H1 (cell line): ENCODE data around the gene MARVELD2. TPM values are rescaled to one million over a fixed set of nuclear protein-coding genes. Genes with fewer than 3 reads are reported as not detected.

Experiments used
- CTCF ChIA-PET: fragments of 300-600 bp; sonication (Branson Sonifier 250); formaldehyde crosslinking; loops from one replicate; lab custom pipeline; 2021; ENCODE audit not compliant: partially characterized antibody; lab: Charles Lee
- POLR2A ChIA-PET: fragments of 300-600 bp; sonication (Branson Sonifier 250); formaldehyde crosslinking; loops from one replicate; lab custom pipeline; 2021; ENCODE audit warnings: inconsistent platforms; ENCODE audit not compliant: partially characterized antibody; lab: Charles Lee
- DNase-seq, 2 experiments: peaks; one replicate each; pipeline versions ENCODE4 v3.0.0 to v3.0.0-alpha.2; 2010 to 2022; ENCODE audit warnings: low spot score in 2 of 2, low read depth in 1 of 2, mixed read lengths in 1 of 2
- FAIRE-seq: peaks from 2 replicates; lab custom pipeline; 2011; peaks lifted over from hg19 to GRCh38; lab: Jason Lieb, UNC
- H2AFZ ChIP-seq: 2 replicates; pipeline ENCODE4 v1.8.1; 2012; ENCODE audit warnings: low read length, inconsistent platforms
- H2AK5ac ChIP-seq: 2 replicates; pipeline ENCODE4 v1.6.1; 2013; ENCODE audit warnings: low read depth, low read length
- H2BK120ac ChIP-seq: replicated peaks from 2 replicates; pipeline ENCODE3; 2013; ENCODE audit warnings: low read depth, low read length, inconsistent platforms
- H2BK12ac ChIP-seq: 2 replicates; pipeline ENCODE4 v1.6.1; 2013; ENCODE audit warnings: low read depth, low read length
- H2BK15ac ChIP-seq: 2 replicates; pipeline ENCODE4 v1.6.1; 2013; ENCODE audit warnings: low read length
- H2BK20ac ChIP-seq: 2 replicates; pipeline ENCODE4 v1.6.1; 2013; ENCODE audit warnings: low read length
- H2BK5ac ChIP-seq: 2 replicates; pipeline ENCODE4 v1.6.1; 2013; ENCODE audit warnings: low read depth, low read length
- H3K14ac ChIP-seq: 2 replicates; pipeline ENCODE4 v1.6.1; 2013; ENCODE audit warnings: inconsistent platforms; ENCODE audit not compliant: insufficient read length
- H3K18ac ChIP-seq: 2 replicates; pipeline ENCODE4 v1.6.1; 2013; ENCODE audit warnings: low read length; ENCODE audit errors: extremely low read depth
- H3K23ac ChIP-seq: 2 replicates; pipeline ENCODE4 v1.6.1; 2013; ENCODE audit warnings: inconsistent platforms; ENCODE audit not compliant: insufficient read length
- H3K23me2 ChIP-seq: 2 replicates; pipeline ENCODE4 v1.6.1; 2013; ENCODE audit warnings: low read depth, low read length
- H3K27ac ChIP-seq: 2 replicates; pipeline ENCODE4 v1.6.1; 2011; ENCODE audit warnings: low read depth, low read length, inconsistent platforms
- H3K27me3 ChIP-seq, 4 experiments: replicated peaks in 1 of 4; 1 replicate in 1 of 4; 2 replicates in 3 of 4; pipeline versions ENCODE4 v1.6.1 to v1.8.1; 2011 to 2013; ENCODE audit warnings: low read length in 3 of 4, mild to moderate bottlenecking in 3 of 4, inconsistent platforms in 2 of 4, mixed read lengths in 2 of 4, moderate library complexity in 1 of 4; ENCODE audit not compliant: control insufficient read depth in 3 of 4, insufficient read depth in 3 of 4; ENCODE audit errors: extremely low read depth in 1 of 4
- H3K36me3 ChIP-seq, 4 experiments: 2 replicates each; pipeline versions ENCODE4 v1.6.1 to v1.8.1; 2011 to 2013; ENCODE audit warnings: mild to moderate bottlenecking in 4 of 4, low read length in 3 of 4, moderate library complexity in 2 of 4, control low read depth in 1 of 4, inconsistent platforms in 1 of 4; ENCODE audit not compliant: insufficient read depth in 4 of 4, control insufficient read depth in 2 of 4
- H3K4ac ChIP-seq: replicated peaks from 2 replicates; pipeline ENCODE3; 2013; ENCODE audit warnings: low read length, low read depth, mixed read lengths, inconsistent platforms; ENCODE audit not compliant: insufficient read length
- H3K4me1 ChIP-seq, 4 experiments: replicated peaks in 1 of 4; 1 replicate in 1 of 4; 2 replicates in 3 of 4; pipeline versions ENCODE4 v1.6.1 to v1.8.1; 2011 to 2013; ENCODE audit warnings: low read length in 3 of 4, inconsistent platforms in 2 of 4, mixed read lengths in 1 of 4; ENCODE audit not compliant: insufficient read depth in 4 of 4, control insufficient read depth in 3 of 4
- H3K4me2 ChIP-seq, 2 experiments: 2 replicates each; pipeline versions ENCODE4 v1.6.1 to v1.8.1; 2011 to 2013; ENCODE audit warnings: low read depth in 2 of 2, low read length in 2 of 2, control low read depth in 1 of 2, inconsistent platforms in 1 of 2, mild to moderate bottlenecking in 1 of 2; ENCODE audit not compliant: insufficient read depth in 1 of 2
- H3K4me3 ChIP-seq, 4 experiments: fragments of 200-600, 300-600 bp in 1 of 4; sonication (generic), shearing (Covaris generic), sonication (Bioruptor Twin) in 1 of 4; 2 replicates each; pipeline versions ENCODE4 v1.5.1 to v1.8.1; 2011 to 2016; ENCODE audit warnings: low read length in 4 of 4, low read depth in 3 of 4, control low read depth in 2 of 4, inconsistent platforms in 2 of 4, mild to moderate bottlenecking in 2 of 4, mixed read lengths in 1 of 4, moderate library complexity in 1 of 4; ENCODE audit not compliant: insufficient read depth in 2 of 4; ENCODE audit errors: extremely low read depth in 1 of 4
- H3K56ac ChIP-seq: replicated peaks from 2 replicates; pipeline ENCODE3; 2013; ENCODE audit warnings: low read depth, mild to moderate bottlenecking, mixed read lengths, low read length, inconsistent platforms; ENCODE audit not compliant: insufficient read length
- H3K79me1 ChIP-seq: 2 replicates; pipeline ENCODE4 v1.6.1; 2013; ENCODE audit warnings: low read depth, low read length, control low read depth
- H3K79me2 ChIP-seq, 2 experiments: 2 replicates each; pipeline versions ENCODE4 v1.6.1 to v1.8.1; 2012 to 2013; ENCODE audit warnings: low read length in 2 of 2, mild to moderate bottlenecking in 2 of 2, inconsistent platforms in 1 of 2; ENCODE audit not compliant: insufficient read depth in 2 of 2, control insufficient read depth in 1 of 2
- H3K9ac ChIP-seq, 4 experiments: replicated peaks in 1 of 4; 1 replicate in 1 of 4; 2 replicates in 3 of 4; pipeline versions ENCODE4 v1.6.1 to v1.8.1; 2011 to 2013; ENCODE audit warnings: low read depth in 3 of 4, low read length in 3 of 4, control low read depth in 2 of 4, mild to moderate bottlenecking in 2 of 4, moderate library complexity in 2 of 4, inconsistent platforms in 1 of 4; ENCODE audit errors: extremely low read depth in 1 of 4
- H3K9me3 ChIP-seq, 2 experiments: 2 replicates each; pipeline versions ENCODE4 v1.6.1 to v1.8.1; 2012 to 2013; ENCODE audit warnings: mild to moderate bottlenecking in 2 of 2, moderate library complexity in 2 of 2, control low read depth in 1 of 2, inconsistent platforms in 1 of 2, low read depth in 1 of 2, low read length in 1 of 2, mixed read lengths in 1 of 2; ENCODE audit not compliant: insufficient read depth in 2 of 2
- H4K20me1 ChIP-seq, 2 experiments: replicated peaks in 1 of 2; 2 replicates each; pipeline versions ENCODE3 to v1.8.1; 2011 to 2013; ENCODE audit warnings: inconsistent platforms in 2 of 2, low read length in 2 of 2, mild to moderate bottlenecking in 1 of 2; ENCODE audit not compliant: insufficient read depth in 2 of 2, control insufficient read depth in 1 of 2
- H4K5ac ChIP-seq: 2 replicates; pipeline ENCODE4 v1.6.1; 2013; ENCODE audit warnings: low read length, low read depth, mixed read lengths, inconsistent platforms; ENCODE audit not compliant: insufficient read length
- H4K8ac ChIP-seq: 2 replicates; pipeline ENCODE4 v1.8.0; 2013; ENCODE audit warnings: mild to moderate bottlenecking, moderate library complexity, low read length, inconsistent platforms; ENCODE audit not compliant: insufficient read depth; ENCODE audit errors: extremely low read depth
- H4K91ac ChIP-seq: replicated peaks from 2 replicates; pipeline ENCODE3; 2013; ENCODE audit warnings: low read length, mixed read lengths, inconsistent platforms; ENCODE audit not compliant: insufficient read length
- MAX ChIP-seq: IDR thresholded peaks from 2 replicates; pipeline ENCODE4 v1.6.1; 2012; ENCODE audit warnings: inconsistent platforms
- YY1 ChIP-seq: IDR thresholded peaks from 2 replicates; pipeline ENCODE4 v1.6.1; 2011; ENCODE audit warnings: low read depth, mild to moderate bottlenecking, low read length
- WGBS, 2 experiments: shearing (Covaris generic) in 1 of 2; methylation state at CpG; one replicate each; pipeline versions ENCODE4 v1.1.6 to v1.1.7; 2013 to 2015; ENCODE audit warnings: low lambda C conversion rate in 2 of 2, mixed read lengths in 2 of 2, inconsistent platforms in 1 of 2, low coverage in 1 of 2, missing lambda C conversion rate in 1 of 2; ENCODE audit not compliant: insufficient replicate concordance in 2 of 2, insufficient coverage in 1 of 2, insufficient read length in 1 of 2; ENCODE audit errors: extremely low coverage in 1 of 2, missing lambda C conversion rate in 1 of 2; 5-methylcytosine and 5-hydroxymethylcytosine counted together
- polyA plus RNA-seq, 7 experiments: library from polyadenylated mRNA; depleted of rRNA in 3 of 7; stranded (reverse) in 5 of 7; unstranded in 2 of 7; fragments of >200 nt in 5 of 7; fragments of 200-250 nt in 2 of 7; gene quantifications; 1 replicate in 5 of 7; 2 replicates in 1 of 7; 4 replicates in 1 of 7; pipeline versions ENCODE4 v1.2.1 to v1.2.3, GENCODE V29; 2011 to 2013; ENCODE audit warnings: missing spikeins in 2 of 7, mixed read lengths in 2 of 7
- total RNA-seq: library from RNA; stranded (reverse); fragmentation: NEBNext Ultra II Directional; extraction: Animal tissue kit (Norgen Biotek cat#: 25700); gene quantifications from 2 replicates; pipeline ENCODE4 v1.2.1, GENCODE V29; 2021

Gene MARVELD2
- total and polyA plus RNA-seq, 2 of the 8 experiments (the other 6 are each of a cell fraction or from before 2014, with no cell fraction given): 18.7 to 31.0 TPM

- no peak overlapping the region for H2AK5ac ChIP-seq
- H3K27ac ChIP-seq: peak overlapping the region; percentile 99
- no peak for FAIRE-seq
- no peak overlapping the region for H3K4ac ChIP-seq
- peak overlapping the region; percentile 51 to 69 for H3K4me2 ChIP-seq
- H2BK15ac ChIP-seq: no peak overlapping the region
- no peak overlapping the region for H4K91ac ChIP-seq
- H2AFZ ChIP-seq: no peak overlapping the region; the same call in 1 of the 2 replicates
- peak overlapping the region; percentile 95 to 98 (median 98) for H3K9ac ChIP-seq
- H3K23me2 ChIP-seq: no peaks in the 10 kb centered on the region; the same call in 1 of the 2 replicates
- no peak overlapping the region; the same call in 1 of the 2 replicates for H2BK12ac ChIP-seq
- H3K18ac ChIP-seq: no peak overlapping the region; the same call in 1 of the 2 replicates
- POLR2A ChIA-PET: interaction anchor here (1.1 kb wide), 1 partner anchor 88 kb away, joined by 4 read pairs; no protein-coding TSS in a partner anchor
- 0 out of 2 replicates have a peak, but pooled peaks cover 2% of the 10 kb centered on the region for H3K79me1 ChIP-seq
- H3K79me2 ChIP-seq: peaks cover 16 to 72% of the 10 kb centered on the region in 2 experiments
- no peak for TF ChIP-seq MAX
- peak; percentile 44; the same call in 1 of the 2 replicates for TF ChIP-seq YY1
- no peak overlapping the region for H2BK120ac ChIP-seq
- H3K9me3 ChIP-seq: no peaks in the 10 kb centered on the region
- DNase-seq: no peak
- peaks cover 0 to 5% (median 0%) of the 10 kb centered on the region in 4 experiments; a peak in 1 of 7 replicates for H3K4me1 ChIP-seq
- peak overlapping the region; percentile 32; the same call in 1 of the 2 replicates for H2BK5ac ChIP-seq
- peaks cover 3 to 25% (median 13%) of the 10 kb centered on the region in 4 experiments; a peak in 7 of 8 replicates for H3K36me3 ChIP-seq
- peak overlapping the region; percentile 39 for H4K5ac ChIP-seq
- H2BK20ac ChIP-seq: no peak overlapping the region
- CTCF ChIA-PET: no interaction called here
- peak overlapping the region; percentile 83 to 95 (median 88) for H3K4me3 ChIP-seq
- 4% methylated on average over 22 of the region's 39 CpGs; no CpG with 5 or more reads in 1 of the 2 experiments for WGBS, 2 experiments
- no peak overlapping the region for H3K14ac ChIP-seq
- peak overlapping the region; percentile 100; the same call in 1 of the 2 replicates for H4K8ac ChIP-seq
- H3K27me3 ChIP-seq: no peaks in the 10 kb centered on the region
- H4K20me1 ChIP-seq: peaks cover 0 to 2% of the 10 kb centered on the region in 2 experiments
- H3K56ac ChIP-seq: peak overlapping the region; percentile 47
- H3K23ac ChIP-seq: no peak overlapping the region
These were observed 46.2 kb upstream of the MARVELD2 start for GRCh38 chr5:69368458-69369339.
